Medulla oblongata (tissue), 1 donor: ENCODE measurements around the gene CHGA.

Experiments used
- DNase-seq: peaks from one replicate; pipeline ENCODE4 v3.0.0-alpha.2; 2015; ENCODE audit errors: extremely low spot score

CHGA gene

DNA sequence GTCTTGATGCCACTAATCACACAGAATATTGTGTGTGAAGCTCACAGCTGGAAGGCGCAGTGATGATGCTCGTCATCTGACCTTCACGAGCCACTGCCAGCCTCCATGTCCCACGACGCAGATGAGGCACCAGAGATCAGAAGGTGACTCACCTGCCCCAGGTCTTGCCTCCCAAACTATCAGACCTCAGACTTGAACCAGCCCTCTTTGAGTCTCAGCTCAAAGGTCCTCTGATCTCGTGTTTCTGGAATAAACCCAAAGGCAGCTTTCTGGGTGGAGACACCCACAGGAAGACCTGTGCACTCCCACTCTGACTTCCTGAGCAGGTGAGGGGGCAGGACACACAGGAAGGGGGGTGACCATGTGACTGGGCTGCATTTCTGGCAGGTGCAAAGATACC lies 19.6 kb upstream of the CHGA start:
- no peak for DNase-seq

DNA sequence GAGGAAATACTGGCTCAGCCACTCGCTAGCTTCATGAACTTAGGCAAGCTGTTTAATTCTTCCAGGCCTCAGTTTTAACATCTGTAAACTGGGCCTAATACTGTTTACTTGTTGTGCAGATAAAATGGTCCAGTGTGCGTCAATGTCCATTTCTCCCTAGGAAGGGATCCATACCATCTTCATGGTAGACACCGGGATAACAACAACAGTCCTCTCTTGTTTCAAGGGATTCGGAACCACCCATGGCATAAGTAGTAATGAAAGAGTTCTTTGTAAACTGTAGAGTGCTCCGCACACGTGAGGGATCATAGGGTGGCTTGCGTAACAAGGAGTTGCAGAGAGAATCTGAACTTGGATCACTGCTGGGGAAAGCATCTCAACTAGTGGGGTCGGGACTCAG lies 17.3 kb upstream of the CHGA start:
- DNase-seq: no peak

DNA sequence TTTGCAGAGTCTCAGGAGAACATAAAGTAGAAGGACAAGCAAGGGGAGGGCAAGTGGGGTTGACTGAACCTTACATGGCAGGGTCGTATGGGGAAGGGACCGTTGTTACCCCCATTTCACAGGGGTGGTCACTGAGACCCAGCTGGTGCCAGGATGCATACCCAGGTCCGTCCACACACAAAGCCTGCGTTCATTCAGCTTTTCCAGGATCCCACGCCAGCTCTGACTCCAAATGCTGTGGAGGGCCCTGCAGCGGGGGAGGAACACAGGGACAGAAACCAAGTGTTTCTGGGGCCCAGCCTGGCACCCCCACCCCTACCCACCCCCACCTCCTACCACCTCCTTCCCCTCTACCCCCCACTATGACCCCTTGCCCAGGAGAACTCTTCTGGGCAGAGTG lies 16.5 kb upstream of the CHGA start:
- no peak for DNase-seq

DNA sequence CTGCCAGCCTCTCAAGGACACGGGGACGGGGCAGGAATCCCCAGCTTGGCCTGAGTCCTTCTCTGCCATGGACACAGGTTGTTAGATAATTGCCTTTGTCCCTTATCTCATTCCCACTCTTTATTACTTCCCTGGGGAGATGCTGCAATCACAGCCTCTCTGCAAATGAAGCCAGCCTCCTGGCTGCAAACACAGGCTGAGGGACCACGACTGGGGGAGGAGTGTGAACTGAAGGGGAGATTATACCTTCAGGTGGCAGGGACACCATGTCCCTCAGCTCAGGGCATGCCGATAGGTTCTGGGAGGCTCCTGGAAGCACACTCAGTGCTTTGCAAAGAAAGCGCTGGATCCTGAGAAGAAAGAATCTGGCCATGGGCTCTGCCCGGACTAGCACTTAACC lies 16.1 kb upstream of the CHGA start:
- DNase-seq: no peak

DNA sequence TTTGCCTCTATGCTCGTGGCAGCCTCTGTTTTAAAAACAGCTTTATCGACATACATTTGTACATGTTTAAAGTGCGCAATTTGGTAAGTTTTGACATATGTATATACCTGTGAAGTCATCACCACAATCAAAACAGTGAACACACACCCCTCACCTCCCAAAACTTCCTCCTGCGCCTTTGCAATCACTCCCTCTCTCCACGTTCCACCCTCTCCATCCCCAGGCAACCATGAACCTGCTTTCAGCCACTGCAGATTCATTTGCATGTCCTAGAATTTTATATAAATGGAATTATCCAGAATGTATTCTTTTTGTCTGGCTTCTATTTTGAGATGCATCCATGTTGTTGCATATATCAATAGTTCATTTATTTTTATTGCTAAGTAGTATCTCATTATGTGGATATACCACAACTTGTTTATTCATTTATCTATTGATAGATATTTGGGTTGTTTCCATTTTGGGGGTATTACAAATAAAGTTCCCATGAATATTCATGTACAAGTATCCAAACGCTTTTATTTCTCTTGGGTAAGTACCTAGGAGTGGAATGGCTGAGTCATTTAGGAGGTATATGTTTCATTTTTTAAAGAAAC lies 15.5 kb upstream of the CHGA start:
- no peak for DNase-seq

DNA sequence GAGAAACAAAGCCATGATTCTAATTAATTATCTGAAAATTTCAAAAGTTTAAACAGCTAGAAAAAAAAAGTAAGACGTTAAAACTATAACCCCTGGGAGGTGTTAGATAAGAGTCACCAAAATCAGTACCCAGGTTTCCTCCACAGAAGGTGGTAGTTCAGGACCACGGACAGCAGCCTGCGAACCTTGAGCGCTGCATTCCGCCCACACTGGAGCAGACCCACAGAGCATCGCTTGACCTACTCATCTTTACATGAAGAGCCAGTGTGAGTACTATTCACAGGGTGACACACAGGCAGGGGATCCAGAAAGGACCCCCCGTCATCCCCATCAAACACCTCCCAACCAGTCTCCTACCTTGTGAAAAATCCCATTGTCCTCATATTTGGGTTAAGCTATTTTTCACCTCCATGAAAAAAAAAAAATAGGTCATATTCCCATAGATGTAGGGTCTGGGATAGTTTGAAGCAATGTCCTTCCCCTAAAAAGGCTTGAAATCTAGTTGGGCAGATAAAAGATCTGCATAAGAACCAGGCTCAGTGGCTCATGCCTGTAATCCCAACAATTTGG lies 8.8 kb upstream of the CHGA start:
- no peak for DNase-seq

DNA sequence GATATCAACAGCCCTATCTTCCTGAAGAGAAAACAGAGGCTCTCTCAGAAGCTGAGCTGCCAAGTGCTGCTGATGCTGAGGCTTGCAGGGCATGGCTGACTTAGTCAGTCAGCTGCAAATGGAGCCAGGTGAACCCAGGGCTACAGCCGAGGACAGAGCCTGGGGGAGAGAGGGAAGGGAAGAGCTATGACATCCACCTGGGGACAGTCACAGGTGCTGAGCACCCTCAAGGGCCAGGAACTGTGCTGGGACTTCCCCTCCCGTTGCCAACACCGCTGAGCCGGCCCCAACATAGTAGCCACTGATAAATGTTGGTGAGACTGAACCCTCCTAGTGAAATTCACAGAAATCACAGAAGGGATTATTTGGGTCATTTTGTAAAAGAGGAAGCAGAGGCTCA lies 6.7 kb upstream of the CHGA start:
- DNase-seq: no peak

DNA sequence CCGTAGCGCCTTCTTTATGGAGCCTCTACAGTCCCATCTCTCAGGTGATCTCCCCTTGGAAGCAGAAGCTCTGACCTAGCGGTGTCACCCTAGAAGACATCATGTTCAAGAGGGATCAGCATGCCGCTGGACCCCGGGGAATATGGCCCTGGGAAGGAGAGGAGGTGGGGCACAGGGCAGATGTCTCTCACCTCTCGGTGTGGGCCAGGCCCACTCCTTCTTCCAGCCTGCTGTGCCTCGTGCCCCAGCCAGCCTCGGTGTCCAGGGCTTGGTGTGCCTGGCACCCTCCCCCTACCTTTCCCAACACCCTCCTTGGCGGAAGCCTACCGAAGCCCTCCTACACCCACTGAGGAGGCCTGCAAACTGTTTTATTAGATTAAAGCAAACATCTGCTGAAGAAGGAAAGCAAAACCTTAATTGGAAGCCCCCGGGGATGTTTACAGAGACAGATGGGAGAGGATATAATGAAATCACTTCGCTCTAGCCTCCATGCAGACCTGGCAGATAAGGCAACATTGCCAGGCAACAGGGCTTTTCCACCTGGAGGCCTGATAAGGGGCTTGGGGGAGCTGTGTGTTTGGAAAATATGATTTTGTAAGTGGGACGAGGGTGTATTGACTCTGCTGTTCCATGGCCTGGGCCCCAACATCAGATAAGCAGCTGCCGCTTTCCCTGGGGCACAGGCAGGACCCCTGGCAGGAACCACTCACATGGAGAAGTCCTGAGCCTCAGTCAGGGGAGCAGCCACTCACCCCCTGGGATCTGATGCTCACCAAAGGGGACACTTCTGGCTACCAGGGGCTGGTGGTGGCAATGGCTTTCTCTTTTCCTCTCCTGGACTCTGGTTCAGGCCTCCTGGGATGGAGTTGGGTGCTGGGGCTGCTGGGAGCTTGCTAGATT lies 5.7 kb upstream of the CHGA start:
- DNase-seq: no peak

DNA sequence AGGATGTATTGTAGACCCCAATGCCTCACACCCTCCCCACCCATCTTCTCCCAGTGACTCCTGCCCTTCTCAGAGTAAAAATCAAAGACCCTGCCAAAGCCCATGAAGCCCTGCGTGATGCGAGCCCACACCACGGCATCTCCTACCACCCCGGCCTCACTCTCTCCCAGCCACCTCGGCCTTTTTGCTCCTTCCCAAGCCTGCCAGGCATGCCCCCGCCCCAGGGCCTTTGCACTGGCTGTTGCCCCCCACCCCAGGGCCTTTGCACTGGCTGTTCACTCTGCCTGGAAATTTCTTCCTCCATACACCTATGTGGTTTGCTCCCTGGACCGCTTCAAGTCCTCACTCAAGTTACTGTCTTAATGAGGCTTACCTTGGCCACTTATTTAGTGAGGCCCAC lies 5.0 kb upstream of the CHGA start:
- no peak for DNase-seq

DNA sequence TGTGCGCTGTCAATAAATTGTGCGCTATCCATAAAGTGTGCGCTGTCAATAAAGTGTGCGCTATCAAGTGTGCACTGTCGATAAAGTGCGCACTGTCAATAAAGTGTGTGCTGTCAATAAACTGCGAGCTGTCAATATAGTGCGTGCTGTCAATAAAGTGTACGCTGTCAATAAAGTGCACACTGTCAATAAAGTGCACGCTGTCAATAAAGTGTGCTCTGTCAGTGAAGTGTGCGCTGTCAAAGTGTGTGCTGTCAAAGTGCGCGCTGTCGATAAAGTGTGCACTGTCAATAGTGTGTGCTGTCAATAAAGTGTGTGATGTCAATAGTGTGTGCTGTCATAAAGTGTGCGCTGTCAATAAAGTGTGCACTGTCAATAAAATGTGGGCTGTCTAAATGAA lies 2.9 kb upstream of the CHGA start:
- no peak for DNase-seq

DNA sequence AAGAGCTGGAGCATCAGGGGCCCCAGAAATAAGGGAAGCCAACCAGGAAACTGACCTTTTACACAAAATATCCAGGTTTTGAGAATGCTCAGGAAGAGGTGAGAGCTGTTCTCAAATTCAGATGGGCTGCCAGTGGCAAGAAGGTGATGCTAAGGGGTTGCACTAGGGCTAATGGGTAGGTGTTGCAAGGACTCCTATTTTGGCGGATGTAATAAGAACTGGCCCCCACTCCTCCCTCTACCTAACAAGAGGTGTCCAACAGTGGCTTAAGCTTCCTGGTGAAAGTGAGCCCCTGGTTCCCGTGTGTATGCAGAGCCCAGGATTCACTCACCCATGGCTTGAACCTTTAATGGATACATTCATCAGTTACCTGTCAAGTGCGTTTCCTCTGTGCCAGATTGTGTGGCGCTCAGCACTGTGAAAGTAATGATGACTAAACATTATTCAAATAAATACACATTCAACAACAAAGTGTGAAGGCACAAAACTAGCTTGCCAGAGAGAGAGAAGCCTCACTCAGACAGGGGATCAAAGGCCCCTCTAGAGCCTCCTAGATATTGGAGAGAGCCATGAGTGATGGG lies 705 bp upstream of the CHGA start:
- DNase-seq: no peak

DNA sequence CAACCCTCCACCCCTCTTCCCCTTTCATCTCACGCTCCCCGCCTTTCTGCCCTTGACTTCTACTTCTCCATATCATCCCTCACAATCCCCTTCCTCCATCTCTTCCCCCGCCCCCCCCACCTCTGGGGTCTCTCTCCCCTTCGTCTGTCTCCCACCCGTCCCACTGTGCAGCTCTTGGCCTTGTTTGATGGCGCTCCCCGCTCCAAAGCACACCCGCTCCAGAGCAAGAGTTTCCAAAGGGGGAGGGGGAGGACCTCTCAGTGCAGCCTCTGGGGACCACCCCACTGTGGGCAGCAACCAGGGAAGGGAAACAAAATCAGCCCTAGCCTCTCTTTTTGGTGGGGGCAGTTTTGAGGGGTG lies 774 bp downstream of the CHGA start:
- DNase-seq: no peak

DNA sequence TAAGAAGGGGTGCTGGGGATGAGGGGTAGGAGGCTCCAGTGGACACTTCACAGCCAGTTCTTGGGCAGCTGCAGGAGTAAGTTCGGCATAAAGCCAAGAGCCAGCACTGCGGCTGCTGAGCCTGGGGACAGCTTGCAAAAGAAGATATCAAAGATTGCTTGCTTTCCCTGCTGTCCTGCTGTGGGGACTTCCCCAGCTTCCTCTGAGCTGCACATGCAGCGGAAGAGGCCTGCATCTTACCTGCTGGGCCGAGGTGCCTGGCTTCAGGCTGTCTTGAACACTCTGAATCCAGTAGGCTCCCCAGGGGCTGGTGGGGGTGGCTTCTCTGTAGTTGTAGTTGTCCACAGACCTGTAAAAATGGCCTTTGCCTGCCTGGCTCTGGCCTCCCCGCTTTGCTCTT lies 1.3 kb downstream of the CHGA start:
- DNase-seq: no peak

DNA sequence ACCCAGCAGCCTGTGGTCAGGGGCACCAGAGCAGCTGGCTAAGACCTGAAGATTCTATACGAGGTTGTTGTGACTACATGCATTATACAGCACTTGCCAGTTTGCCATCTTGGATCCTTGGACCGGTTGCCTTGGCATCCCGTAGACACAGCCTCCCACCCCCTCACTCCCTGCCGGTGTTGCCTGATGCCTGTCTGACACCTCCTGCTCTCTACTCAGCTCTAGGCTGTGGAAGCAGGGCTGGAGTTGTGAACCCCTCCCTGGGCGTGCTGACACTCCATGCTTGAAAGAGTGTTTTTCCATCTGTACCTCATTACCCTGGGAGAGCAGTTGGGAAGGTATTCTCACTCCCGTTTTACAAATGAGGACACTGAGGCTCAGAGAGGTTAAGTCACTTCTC lies 2.5 kb downstream of the CHGA start:
- no peak for DNase-seq

DNA sequence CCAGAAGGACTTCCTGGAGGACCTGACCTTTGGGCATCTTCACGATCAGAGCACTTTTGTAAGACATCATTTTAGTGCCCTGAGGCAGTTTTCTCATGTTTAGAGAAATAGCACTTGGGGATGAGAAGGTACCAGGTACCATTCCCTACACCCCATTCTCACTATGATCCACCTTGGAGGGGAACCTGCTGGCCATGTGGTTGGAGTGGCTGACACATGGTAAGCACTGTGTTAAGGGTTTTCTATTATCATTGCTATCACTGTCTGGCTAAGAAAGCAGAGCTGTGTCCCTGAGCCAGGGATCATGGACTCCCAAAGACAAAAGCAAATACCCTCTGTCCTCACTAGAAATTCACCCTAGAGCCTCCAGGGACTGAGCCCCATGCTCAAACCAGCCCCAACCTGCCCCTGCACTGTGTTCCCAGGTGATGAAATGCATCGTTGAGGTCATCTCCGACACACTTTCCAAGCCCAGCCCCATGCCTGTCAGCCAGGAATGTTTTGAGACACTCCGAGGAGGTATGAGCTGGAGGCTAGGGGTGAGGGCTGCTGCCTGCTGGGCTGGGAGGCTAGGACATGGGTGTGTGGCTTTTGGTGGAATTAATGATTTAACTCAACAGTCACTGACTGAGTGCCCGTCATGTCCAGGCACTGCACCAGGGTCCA lies 3.4 kb downstream of the CHGA start:
- no peak for DNase-seq

DNA sequence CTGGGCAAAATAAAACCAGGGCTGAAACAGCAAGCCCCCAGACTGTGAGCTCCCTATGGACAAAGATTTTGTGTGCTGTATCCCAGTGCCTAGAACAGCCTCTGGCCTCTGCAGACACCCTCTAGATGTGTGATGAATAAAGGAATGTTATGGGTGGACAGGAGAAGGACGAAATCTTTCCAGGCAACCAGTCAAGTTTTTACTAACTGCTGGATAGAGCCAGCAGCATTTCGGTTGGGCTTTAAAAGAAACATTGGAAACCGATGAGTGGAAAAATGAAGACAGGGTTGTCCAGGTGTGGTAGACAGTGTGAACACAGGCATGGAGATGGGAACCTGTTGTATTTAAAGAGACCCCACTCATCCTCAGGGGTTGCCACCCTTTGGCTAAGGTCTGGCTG lies 4.0 kb downstream of the CHGA start:
- DNase-seq: no peak

DNA sequence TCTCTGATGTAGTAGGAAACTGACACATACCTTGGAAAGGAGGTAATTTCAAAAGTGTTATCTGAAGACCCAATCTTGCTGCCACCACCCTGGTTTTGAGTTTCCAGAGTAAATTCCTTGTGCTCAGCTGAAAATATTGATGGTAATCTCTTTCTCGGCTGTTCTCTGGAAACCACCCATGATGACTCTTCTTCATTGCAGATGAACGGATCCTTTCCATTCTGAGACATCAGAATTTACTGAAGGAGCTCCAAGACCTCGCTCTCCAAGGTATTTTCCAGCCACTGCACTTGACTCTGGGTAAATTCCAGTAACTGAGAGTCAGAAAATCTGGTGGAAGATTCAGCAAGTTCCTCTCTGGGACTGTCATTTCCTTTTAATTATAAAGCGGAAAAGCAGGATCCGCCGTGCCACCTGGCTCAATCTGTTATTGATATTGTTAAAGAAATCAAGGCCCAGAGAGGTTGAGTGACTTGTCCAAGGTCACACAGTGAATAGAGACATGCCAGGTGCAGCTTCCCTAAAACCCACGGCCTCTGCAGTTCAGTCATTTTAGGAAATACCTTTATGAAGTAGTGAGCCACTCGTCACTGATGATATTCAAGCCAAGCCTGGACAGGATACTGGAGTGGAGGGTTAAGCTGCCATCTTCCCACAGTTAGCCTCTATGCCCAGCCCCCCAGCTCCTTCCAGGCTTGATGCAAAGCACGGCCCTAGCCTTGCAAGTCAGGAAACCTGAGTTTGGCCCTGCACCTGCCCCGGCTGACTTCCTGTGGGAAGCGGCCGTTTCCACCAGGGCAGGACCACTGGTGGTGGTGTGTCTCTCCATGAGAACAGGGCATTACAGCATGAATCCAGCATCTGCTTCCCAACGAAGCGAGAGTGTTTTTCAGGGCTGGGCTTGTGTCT lies 4.7 kb downstream of the CHGA start:
- DNase-seq: no peak

DNA sequence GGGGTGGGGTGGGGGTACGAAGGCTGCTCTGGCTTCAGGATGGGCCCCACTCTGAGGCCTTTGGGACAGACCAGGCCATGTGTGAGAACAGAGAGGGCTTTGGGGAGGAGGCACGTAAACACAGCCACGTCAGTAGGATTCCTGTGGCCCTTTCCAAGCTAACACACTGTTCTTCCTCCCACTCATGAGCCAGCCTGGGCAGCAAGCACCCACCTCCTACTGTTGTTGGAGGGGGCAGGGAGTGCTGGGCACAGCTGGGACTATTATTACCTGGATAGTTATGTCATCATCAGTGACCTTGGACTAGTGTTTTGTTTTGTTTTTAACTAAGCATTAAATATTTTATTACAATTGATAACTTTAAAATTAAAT lies 5.3 kb downstream of the CHGA start:
- DNase-seq: no peak

DNA sequence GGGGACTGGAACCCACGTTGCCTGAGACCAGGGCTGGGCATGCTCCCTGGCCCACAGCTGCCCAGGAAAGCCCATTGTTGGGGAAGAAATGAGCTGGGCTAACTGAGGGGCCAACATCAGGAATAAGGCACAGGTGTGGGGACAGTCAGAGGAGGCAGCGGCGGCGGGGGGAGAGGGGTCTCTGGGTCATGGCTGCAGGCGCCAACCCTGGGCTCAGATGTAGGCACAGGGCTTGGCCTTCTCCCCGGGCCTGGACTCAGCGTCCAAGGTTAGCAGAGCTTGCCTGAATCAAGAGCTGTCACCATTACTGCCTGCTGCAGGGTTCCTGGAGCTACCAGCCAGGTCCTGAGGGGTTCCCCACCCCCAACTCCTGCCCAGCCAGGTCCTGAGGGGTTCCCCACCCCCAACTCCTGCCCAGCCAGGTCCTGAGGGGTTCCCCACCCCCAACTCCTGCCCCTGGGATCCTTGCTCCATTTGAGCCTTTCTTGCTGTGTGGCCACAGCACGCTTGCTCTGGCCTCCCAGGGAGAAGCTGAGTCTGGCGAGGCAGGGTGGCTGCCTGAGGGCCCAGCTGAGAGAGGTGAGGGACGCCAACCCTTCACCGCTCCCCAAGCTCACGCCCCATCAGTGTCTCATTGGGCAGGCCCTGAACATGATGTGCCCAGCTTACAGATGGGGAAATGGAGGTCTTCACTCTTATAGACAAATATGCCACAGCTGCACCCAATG lies 6.2 kb downstream of the CHGA start:
- DNase-seq: no peak

DNA sequence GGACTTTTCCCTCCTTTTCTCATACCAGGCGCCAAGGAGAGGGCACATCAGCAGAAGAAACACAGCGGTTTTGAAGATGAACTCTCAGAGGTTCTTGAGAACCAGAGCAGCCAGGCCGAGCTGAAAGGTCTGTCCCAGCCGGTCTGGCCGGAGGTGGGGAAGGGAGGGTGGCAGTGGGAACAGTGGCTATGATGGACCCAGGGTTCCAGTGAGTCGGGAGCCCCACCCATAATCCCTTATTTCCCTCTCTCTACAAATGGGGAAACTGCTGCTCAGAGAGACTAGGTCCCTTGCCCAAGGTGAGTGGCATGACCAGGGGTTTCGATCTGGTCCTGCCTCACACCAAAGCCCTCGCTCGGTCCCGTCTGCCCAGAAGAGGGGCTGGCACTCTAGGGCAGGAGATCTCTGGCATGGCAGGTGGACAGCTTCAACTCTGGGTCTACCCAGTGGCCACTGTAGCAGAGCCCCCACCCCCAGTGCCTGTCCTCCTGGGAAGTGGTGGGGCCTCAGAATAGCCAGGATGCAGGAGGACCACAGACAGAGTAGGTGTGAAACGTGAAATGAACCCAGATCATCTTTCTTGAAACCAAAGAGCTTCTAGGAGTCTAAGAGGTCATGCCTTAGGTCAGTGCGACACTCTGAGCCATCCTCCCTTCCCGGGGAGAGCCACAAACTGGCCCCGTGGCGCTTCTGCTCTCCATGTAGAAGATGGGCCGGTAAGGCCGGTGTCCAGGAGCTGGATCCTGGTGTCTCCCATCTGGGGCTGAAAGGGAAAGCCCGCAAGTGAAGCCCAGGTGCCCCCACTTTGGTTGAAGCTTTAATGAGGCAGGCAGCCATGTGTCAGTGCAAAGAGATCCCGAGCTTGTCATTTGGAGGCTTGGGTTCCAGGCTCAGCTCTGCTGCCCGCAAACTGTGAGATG lies 7.0 kb downstream of the CHGA start:
- DNase-seq: no peak
